SK-N-SH treated with all-trans-retinoic acid at 6 μM for 48 hours (cell line): ENCODE results near the gene PDS5B.

ENCODE experiments used
- ARNTL ChIP-seq: fragments of 450-650 bp; formaldehyde crosslinking; IDR thresholded peaks from 2 replicates; pipeline ENCODE4 v1.5.0; 2020; ENCODE audit warnings: low read depth, mild to moderate bottlenecking, moderate library complexity, borderline replicate concordance
- CSRNP3 ChIP-seq: fragments of 250-450 bp; sonication (Bioruptor Pico); IDR thresholded peaks from 2 replicates; pipeline ENCODE4 v1.5.1; 2021; ENCODE audit warnings: mild to moderate bottlenecking, moderate library complexity
- ESRRG ChIP-seq: fragments of 250-450 bp; sonication (Bioruptor Pico); IDR thresholded peaks from 2 replicates; pipeline ENCODE4 v1.6.1; 2021; ENCODE audit warnings: mild to moderate bottlenecking
- ISL1 ChIP-seq: fragments of 250-450 bp; sonication (Bioruptor Pico); IDR thresholded peaks from 2 replicates; pipeline ENCODE4 v2.1.2; 2022; ENCODE audit warnings: mild to moderate bottlenecking, moderate library complexity
- RARB ChIP-seq: fragments of 250-450 bp; sonication (Bioruptor Pico); IDR thresholded peaks from 2 replicates; pipeline ENCODE4 v1.8.0; 2021; ENCODE audit warnings: mild to moderate bottlenecking, moderate library complexity
- TOX ChIP-seq: fragments of 250-450 bp; sonication (Bioruptor Pico); IDR thresholded peaks from 2 replicates; pipeline ENCODE4 v1.8.0; 2021; ENCODE audit warnings: mild to moderate bottlenecking, moderate library complexity, borderline replicate concordance
- ZC3H10 ChIP-seq: fragments of 250-450 bp; sonication (Bioruptor Pico); IDR thresholded peaks from 2 replicates; pipeline ENCODE4 v1.5.1; 2021; ENCODE audit warnings: mild to moderate bottlenecking, moderate library complexity
- ZNF565 ChIP-seq: fragments of 450-650 bp; formaldehyde crosslinking; conservative IDR thresholded peaks from 2 replicates; pipeline ENCODE4 v1.5.0; 2020; ENCODE audit warnings: low read depth, mild to moderate bottlenecking, moderate library complexity
- ZNF70 ChIP-seq: fragments of 450-650 bp; formaldehyde crosslinking; IDR thresholded peaks from 2 replicates; pipeline ENCODE4 v1.5.0; 2020; ENCODE audit warnings: mild to moderate bottlenecking, moderate library complexity

GRCh38 chr13:32754179-32754578 is 167.9 kb downstream of the PDS5B start:
- TF ChIP-seq RARB (no peak), ISL1 (CRISPR knock-in tag) (no peak), TOX (CRISPR knock-in tag) (no peak), ZC3H10 (CRISPR knock-in tag) (no peak), ARNTL (no peak), ZNF565 (CRISPR knock-in tag) (no peak), ZNF70 (CRISPR knock-in tag) (no peak), ESRRG (CRISPR knock-in tag) (no peak), CSRNP3 (CRISPR knock-in tag) (no peak)
